HepG2 (cell line): ENCODE data around the gene APC2. TPM values are rescaled to one million over a fixed set of nuclear protein-coding genes. Genes with fewer than 3 reads are reported as not detected.

Source experiments
- ELF3 ChIP-seq: IDR thresholded peaks from 2 replicates; pipeline ENCODE4 v1.6.1; 2016; ENCODE audit warnings: missing genetic modification reagents, missing compliant biosample characterization
- FOXK1 ChIP-seq: sonication (generic); formaldehyde crosslinking; IDR thresholded peaks from 2 replicates; pipeline ENCODE4 v1.4.0; 2020; ENCODE audit warnings: low read depth, missing genetic modification reagents, borderline replicate concordance
- HES4 ChIP-seq: sonication (generic); formaldehyde crosslinking; IDR thresholded peaks from 2 replicates; pipeline ENCODE4 v1.9.0; 2021; ENCODE audit warnings: mild to moderate bottlenecking, missing genetic modification reagents, borderline replicate concordance
- HOXA5 ChIP-seq: sonication (generic); formaldehyde crosslinking; IDR thresholded peaks from 2 replicates; pipeline ENCODE4 v1.4.0; 2020; ENCODE audit warnings: missing genetic modification reagents
- MIER2 ChIP-seq: IDR thresholded peaks from 2 replicates; pipeline ENCODE4 v1.6.1; 2016; ENCODE audit warnings: missing biosample characterization, missing genetic modification reagents
- MYNN ChIP-seq: sonication (generic); formaldehyde crosslinking; IDR thresholded peaks from 2 replicates; pipeline ENCODE4 v1.4.0; 2020; ENCODE audit warnings: mild to moderate bottlenecking, low read depth, missing genetic modification reagents
- TGIF2 ChIP-seq: IDR thresholded peaks from 2 replicates; pipeline ENCODE4 v1.6.1; 2016; ENCODE audit warnings: control low read depth, missing compliant biosample characterization
- ZFP36L1 ChIP-seq: sonication (generic); formaldehyde crosslinking; IDR thresholded peaks from 2 replicates; pipeline ENCODE4 v1.8.0; 2022; ENCODE audit warnings: mild to moderate bottlenecking, missing genetic modification reagents, moderate library complexity
- ZNF776 ChIP-seq: sonication (generic); formaldehyde crosslinking; IDR thresholded peaks from 2 replicates; pipeline ENCODE4 v1.4.0; 2020; ENCODE audit warnings: mild to moderate bottlenecking, missing genetic modification reagents
- ZSCAN25 ChIP-seq: sonication (generic); formaldehyde crosslinking; IDR thresholded peaks from 2 replicates; pipeline ENCODE4 v1.8.0; 2022; ENCODE audit warnings: mild to moderate bottlenecking, missing genetic modification reagents
- polyA plus RNA-seq, 8 experiments: library from polyadenylated mRNA; depleted of rRNA in 3 of 8; stranded (reverse) in 7 of 8; unstranded in 1 of 8; fragments of >200 nt; fragmentation: Illumina TruSeq in 4 of 8; extraction: Trizol in 4 of 8; gene quantifications; 2 replicates each; pipeline versions ENCODE4 v1.2.1 to v1.2.3, GENCODE V29; 2011 to 2016; ENCODE audit warnings: low read depth in 4 of 8, missing spikeins in 1 of 8, mixed read lengths in 1 of 8; ENCODE audit not compliant: insufficient read depth in 1 of 8
- total RNA-seq, 5 experiments: library from RNA; depleted of rRNA; stranded (reverse); fragments of >200 nt; fragmentation: Illumina TruSeq; extraction: Trizol; gene quantifications; 2 replicates each; pipeline ENCODE4 v1.2.3, GENCODE V29; 2016; ENCODE audit warnings: low read depth in 1 of 5
- TF ChIP-seq, protein P1 (sequence below): sonication (generic); formaldehyde crosslinking; IDR thresholded peaks from 2 replicates; pipeline ENCODE4 v1.4.0; 2020; ENCODE audit warnings: mild to moderate bottlenecking, low read depth, missing genetic modification reagents
- TF ChIP-seq, protein P2 (sequence below): sonication (generic); formaldehyde crosslinking; IDR thresholded peaks from 2 replicates; pipeline ENCODE4 v1.8.1; 2023; ENCODE audit warnings: mild to moderate bottlenecking, moderate library complexity, missing genetic modification reagents
- TF ChIP-seq, protein P3 (sequence below): sonication (generic); formaldehyde crosslinking; conservative IDR thresholded peaks from 2 replicates; pipeline ENCODE4 v1.8.0; 2022; ENCODE audit warnings: missing genetic modification reagents
- TF ChIP-seq, protein P4 (sequence below): sonication (generic); formaldehyde crosslinking; IDR thresholded peaks from 2 replicates; pipeline ENCODE4 v1.4.0; 2020; ENCODE audit warnings: missing genetic modification reagents
- TF ChIP-seq, protein P5 (sequence below): sonication (generic); formaldehyde crosslinking; IDR thresholded peaks from 2 replicates; pipeline ENCODE4 v1.4.0; 2020; ENCODE audit warnings: missing genetic modification reagents, borderline replicate concordance
- TF ChIP-seq, protein P6 (sequence below), 2 experiments: sonication (generic) in 1 of 2; formaldehyde crosslinking in 1 of 2; IDR thresholded peaks; 2 replicates each; pipeline versions ENCODE4 v1.5.1 to v1.6.1; 2011 to 2020; ENCODE audit warnings: borderline replicate concordance in 1 of 2, low read depth in 1 of 2, low read length in 1 of 2, mild to moderate bottlenecking in 1 of 2, missing genetic modification reagents in 1 of 2, moderate library complexity in 1 of 2

Gene APC2
- total and polyA plus RNA-seq, 2 of the 13 experiments (the other 11 are each of a cell fraction or from before 2014, with no cell fraction given): 0.08 to 0.22 TPM

DNA sequence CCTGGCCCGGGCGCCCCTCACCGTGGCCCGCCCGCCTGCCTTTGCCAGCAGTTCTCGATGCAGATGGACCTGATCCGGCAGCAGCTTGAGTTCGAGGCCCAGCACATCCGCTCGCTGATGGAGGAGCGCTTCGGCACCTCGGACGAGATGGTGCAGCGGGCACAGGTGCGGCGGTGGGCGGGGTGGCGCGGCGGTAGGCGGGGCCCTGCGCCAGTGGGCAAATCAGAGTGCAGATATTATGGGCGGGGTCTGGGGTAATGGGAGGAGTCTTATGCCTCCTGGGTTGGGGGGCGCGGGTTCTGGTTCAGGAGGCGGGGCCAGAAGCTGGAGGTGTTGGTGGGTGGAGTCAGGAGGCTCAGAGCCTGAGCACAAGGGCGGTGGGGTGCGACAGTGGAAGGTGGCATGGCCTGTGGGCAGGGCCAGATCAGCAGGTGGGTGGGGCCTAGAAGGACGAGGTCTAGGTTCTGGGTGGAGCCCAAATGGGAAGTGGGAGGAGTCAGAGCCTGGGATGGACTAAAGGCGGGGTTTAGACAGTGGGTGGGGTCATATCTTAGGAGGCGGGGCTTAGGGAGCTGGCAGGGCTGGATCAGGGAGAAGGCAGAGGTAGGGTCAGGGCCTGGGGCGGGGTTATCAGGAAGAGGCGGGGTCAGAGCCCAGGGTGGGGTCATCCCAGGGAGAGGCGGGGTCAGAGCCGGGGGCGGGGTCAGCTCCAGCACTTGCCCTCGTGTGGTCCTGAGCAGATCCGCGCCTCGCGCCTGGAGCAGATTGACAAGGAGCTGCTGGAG, 5.6 kb downstream of the APC2 start (continued):
- TF ChIP-seq MYNN (CRISPR knock-in tag) (no peak), MIER2 (CRISPR knock-in tag) (no peak), ZSCAN25 (CRISPR knock-in tag) (no peak), HOXA5 (no peak), FOXK1 (CRISPR knock-in tag) (no peak), TGIF2 (CRISPR knock-in tag) (no peak), ZNF776 (no peak), ELF3 (CRISPR knock-in tag) (no peak), ZFP36L1 (CRISPR knock-in tag) (0 out of 2 replicates have a peak, but pooled peaks have one; percentile 34), HES4 (CRISPR knock-in tag) (no peak)
- TF ChIP-seq, protein P1, sequence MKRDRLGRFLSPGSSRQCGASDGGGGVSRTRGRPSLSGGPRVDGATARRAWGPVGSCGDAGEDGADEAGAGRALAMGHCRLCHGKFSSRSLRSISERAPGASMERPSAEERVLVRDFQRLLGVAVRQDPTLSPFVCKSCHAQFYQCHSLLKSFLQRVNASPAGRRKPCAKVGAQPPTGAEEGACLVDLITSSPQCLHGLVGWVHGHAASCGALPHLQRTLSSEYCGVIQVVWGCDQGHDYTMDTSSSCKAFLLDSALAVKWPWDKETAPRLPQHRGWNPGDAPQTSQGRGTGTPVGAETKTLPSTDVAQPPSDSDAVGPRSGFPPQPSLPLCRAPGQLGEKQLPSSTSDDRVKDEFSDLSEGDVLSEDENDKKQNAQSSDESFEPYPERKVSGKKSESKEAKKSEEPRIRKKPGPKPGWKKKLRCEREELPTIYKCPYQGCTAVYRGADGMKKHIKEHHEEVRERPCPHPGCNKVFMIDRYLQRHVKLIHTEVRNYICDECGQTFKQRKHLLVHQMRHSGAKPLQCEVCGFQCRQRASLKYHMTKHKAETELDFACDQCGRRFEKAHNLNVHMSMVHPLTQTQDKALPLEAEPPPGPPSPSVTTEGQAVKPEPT (CRISPR knock-in tag): no peak
- TF ChIP-seq, protein P2, sequence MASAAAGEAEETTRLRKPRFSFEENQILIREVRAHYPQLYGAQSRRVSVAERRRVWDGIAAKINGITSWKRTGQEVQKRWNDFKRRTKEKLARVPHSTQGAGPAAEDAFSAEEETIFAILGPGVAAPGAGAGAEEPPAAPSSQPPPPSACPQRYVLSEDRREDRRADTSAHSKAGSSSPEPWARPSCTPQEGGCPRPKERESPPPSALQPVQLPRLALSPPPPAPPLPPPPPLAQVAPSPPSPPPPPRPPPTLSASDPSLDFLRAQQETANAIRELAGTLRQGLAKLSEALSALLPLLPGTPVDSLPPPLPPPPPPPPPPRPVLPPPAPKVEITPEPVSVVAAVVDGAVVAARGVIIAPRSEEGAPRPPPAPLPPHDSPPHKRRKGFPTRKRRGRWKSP: no peak
- TF ChIP-seq, protein P3, sequence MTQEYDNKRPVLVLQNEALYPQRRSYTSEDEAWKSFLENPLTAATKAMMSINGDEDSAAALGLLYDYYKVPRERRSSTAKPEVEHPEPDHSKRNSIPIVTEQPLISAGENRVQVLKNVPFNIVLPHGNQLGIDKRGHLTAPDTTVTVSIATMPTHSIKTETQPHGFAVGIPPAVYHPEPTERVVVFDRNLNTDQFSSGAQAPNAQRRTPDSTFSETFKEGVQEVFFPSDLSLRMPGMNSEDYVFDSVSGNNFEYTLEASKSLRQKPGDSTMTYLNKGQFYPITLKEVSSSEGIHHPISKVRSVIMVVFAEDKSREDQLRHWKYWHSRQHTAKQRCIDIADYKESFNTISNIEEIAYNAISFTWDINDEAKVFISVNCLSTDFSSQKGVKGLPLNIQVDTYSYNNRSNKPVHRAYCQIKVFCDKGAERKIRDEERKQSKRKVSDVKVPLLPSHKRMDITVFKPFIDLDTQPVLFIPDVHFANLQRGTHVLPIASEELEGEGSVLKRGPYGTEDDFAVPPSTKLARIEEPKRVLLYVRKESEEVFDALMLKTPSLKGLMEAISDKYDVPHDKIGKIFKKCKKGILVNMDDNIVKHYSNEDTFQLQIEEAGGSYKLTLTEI (CRISPR knock-in tag): no peak
- TF ChIP-seq, protein P4, sequence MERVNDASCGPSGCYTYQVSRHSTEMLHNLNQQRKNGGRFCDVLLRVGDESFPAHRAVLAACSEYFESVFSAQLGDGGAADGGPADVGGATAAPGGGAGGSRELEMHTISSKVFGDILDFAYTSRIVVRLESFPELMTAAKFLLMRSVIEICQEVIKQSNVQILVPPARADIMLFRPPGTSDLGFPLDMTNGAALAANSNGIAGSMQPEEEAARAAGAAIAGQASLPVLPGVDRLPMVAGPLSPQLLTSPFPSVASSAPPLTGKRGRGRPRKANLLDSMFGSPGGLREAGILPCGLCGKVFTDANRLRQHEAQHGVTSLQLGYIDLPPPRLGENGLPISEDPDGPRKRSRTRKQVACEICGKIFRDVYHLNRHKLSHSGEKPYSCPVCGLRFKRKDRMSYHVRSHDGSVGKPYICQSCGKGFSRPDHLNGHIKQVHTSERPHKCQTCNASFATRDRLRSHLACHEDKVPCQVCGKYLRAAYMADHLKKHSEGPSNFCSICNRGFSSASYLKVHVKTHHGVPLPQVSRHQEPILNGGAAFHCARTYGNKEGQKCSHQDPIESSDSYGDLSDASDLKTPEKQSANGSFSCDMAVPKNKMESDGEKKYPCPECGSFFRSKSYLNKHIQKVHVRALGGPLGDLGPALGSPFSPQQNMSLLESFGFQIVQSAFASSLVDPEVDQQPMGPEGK (CRISPR knock-in tag): peak; percentile 25; the same call in 1 of the 2 replicates
- TF ChIP-seq, protein P5, sequence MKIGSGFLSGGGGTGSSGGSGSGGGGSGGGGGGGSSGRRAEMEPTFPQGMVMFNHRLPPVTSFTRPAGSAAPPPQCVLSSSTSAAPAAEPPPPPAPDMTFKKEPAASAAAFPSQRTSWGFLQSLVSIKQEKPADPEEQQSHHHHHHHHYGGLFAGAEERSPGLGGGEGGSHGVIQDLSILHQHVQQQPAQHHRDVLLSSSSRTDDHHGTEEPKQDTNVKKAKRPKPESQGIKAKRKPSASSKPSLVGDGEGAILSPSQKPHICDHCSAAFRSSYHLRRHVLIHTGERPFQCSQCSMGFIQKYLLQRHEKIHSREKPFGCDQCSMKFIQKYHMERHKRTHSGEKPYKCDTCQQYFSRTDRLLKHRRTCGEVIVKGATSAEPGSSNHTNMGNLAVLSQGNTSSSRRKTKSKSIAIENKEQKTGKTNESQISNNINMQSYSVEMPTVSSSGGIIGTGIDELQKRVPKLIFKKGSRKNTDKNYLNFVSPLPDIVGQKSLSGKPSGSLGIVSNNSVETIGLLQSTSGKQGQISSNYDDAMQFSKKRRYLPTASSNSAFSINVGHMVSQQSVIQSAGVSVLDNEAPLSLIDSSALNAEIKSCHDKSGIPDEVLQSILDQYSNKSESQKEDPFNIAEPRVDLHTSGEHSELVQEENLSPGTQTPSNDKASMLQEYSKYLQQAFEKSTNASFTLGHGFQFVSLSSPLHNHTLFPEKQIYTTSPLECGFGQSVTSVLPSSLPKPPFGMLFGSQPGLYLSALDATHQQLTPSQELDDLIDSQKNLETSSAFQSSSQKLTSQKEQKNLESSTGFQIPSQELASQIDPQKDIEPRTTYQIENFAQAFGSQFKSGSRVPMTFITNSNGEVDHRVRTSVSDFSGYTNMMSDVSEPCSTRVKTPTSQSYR: no peak
- TF ChIP-seq, protein P6, sequence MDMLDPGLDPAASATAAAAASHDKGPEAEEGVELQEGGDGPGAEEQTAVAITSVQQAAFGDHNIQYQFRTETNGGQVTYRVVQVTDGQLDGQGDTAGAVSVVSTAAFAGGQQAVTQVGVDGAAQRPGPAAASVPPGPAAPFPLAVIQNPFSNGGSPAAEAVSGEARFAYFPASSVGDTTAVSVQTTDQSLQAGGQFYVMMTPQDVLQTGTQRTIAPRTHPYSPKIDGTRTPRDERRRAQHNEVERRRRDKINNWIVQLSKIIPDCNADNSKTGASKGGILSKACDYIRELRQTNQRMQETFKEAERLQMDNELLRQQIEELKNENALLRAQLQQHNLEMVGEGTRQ (IDR thresholded peaks at IDR 0.05; ENCODE audit: low read depth, low read length): no peak
- TF ChIP-seq, protein P6 (CRISPR knock-in tag; IDR thresholded peaks at IDR 0.05; ENCODE audit: borderline replicate concordance): no peak
